GM18951 (cell line): ENCODE measurements around the gene SREBF2.

Experiments
- POLR2A ChIP-seq: IDR thresholded peaks from 4 replicates; pipeline ENCODE4 v1.6.1; 2011; ENCODE audit warnings: mild to moderate bottlenecking; ENCODE audit not compliant: insufficient read length, insufficient read depth; ENCODE audit errors: extremely low read depth
- in situ Hi-C: fragments of 300-500 bp; cut with MboI; formaldehyde crosslinking; loops from one replicate; pipeline ENCODE4 v1.12.0; 2022; ENCODE audit warnings: low sequenced_read_pairs, mixed read lengths, inconsistent platforms; ENCODE audit not compliant: unreplicated experiment

The SREBF2 gene

DNA sequence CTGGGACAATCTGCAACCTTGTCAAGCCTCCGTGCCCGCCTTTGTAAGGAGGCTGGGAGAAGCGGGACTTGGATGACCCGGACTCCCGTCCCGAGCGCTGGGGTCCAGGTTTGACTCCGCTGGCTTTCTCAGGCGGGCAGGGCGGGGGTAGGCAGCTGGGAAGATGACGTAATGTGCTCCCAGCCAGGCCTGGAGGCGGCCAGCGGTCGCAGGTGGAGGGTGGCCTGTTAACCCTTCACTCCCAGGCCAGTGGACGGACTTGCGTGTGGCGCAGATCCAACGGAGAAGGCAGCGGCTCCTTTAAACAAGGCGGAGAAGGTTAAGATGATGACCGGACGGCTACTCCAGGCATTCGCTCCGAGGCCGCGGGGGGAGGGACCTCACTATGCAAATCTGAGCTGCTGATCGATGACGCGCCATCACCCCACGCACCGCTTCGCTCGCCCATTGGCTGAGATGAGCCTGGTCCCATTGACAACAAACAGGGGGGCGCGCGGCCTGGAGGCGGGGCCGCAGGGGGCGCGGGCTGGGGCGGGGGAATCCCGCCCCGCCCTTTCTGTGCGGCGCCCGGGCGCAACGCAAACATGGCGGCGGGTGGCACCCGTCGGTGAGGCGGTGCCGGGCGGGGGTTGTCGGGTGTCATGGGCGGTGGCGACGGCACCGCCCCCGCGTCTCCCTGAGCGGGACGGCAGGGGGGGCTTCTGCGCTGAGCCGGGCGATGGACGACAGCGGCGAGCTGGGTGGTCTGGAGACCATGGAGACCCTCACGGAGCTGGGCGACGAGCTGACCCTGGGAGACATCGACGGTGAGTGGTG lies at the start of gene SREBF2:
Gene SREBF2 (plus strand): TSS at position 553 of the 816 bp plus-strand sequence. CDS start 166 bp downstream, at position 719.
- peak; percentile 93 for TF ChIP-seq POLR2A
- in situ Hi-C loops: no loop called here

DNA sequence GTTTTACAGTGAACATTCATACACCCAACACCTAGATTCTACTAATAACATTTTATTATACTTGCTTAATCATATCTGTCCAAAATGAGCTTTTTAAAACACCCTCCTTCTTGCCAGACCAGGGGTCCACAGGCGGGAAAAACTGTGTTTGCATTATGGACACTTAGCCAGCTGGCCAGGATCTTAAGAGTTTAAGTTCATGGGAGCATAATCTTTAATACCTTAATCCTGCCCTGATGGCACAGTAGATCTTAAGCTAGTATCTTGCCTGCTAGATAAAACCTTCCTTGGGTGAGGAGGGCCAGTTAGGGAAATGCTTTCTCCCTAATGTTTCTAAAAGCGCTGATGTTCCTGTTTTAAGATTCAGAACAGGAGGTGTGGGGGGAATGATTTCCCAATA lies 45.6 kb upstream of the SREBF2 start:
- in situ Hi-C loops: no loop called here
- TF ChIP-seq POLR2A: no peak

DNA sequence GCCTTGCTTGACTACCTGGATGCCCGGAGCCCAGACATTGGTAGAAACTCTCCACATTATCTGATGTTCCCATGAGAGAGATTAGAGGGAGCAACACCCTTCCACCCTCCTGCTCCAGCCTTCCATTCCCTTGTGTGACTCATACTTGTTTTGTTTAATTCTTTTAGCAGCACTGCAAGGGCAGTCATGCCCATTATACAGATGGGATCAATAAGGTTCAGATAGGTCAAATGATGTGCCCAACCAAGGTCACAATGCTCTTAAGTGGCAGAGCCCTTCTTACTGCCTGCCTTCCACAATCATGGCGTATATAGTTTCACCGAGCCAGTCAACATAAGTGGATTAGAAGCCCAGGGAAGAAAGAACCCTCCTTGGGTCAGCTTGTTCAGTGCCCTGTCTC lies 39.0 kb upstream of the SREBF2 start:
- no peak for TF ChIP-seq POLR2A
- in situ Hi-C loops: no loop called here

DNA sequence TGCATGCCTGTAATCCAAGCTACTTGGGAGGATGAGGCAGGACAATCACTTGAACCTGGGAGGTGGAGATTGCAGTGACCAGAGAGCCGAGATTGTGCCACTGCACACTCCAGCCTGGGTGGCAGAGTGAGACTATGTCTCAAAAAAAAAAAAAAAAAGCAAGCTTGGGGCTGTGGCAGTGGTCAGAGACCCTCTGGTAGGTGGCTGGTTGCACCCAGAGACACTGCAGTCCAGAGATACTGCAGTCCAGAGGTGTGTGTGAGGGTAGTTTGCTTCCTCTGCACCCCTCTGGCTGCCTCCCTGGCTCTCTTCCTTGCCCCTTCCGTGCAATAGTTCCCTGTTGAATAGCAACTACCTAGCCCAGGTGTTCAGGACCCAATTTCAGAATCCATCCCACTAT lies 34.2 kb upstream of the SREBF2 start:
- no peak for TF ChIP-seq POLR2A
- in situ Hi-C loops: no loop called here

DNA sequence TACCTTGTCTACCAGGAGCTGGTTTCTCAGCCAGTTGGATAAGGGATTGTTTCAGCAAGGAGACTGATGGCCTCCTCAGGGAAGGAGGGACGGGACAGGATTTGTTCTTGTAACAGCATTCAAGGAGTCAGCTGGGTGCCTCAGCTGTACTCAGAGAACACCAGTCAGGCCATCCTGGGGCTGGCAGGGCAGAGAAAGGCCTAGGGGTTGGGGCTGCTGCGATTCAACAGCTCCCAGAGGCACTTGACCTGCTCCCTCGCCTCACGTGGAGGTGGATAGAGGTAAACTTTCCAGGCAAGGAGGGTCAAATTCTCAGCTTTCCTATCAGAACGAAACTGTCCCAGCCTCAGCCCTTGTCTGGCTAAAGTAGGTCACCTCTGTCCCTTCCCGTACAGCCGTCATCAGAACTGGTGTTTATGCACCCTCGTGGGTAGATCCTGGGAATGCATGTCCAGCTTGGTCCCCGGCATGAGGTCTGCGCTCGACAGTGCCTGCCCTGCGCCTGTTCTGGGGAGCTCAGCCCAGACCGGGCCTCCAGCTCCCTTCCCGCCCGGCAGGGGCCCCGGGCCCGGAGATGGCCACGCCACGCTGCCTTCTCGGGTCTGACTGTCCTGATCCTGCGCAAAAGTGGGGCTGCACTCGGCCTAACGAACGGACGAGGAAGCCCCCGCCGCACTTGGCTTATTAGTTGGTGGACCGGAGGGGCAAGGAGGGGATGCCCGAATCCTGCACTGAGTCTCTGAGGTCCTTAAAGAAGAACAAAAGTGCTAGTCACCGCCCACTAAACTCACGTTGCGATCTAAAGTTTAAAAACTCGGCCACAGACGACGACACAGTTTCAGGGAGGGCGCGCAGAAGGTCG lies 33.2 kb upstream of the SREBF2 start:
- no peak for TF ChIP-seq POLR2A
- in situ Hi-C loops: no loop called here

DNA sequence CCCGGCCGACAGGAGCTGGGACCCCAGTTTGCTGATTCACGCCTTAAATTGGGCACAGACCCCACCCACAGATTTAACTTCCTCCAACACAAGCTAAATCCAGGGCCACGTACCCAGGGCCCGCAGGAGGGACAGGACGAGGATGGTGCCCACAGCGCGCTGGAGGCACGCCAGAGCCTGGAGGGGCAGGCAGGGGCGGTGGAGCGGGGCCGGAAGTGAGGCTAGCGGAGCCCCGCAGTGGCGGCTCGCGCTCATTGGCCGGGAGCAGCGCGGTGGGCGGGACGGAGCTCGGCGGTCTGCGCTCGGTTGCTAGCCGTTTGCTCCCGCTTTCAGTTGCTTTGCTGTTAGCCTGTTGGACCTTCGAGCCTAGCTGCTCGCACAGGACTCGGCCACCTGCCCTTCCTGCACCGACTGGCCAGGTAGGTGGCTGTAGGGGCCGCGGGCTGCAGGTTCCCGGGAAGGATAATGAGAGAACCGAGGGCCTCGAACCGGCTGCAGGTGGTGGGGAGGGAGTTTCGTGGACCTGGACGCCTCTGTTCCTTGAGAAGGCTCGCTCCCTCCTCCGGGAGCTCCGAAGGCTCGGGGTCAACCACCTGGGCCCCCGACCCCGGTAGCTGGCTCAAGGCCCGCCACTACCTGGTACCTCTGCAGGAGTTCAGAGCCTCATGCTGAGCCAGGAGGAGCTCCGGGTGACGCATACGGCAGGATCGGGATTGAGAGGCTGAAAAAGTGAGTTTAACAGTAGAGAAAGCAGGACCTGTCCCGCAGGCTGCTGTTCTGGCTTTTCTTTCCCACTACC lies 32.4 kb upstream of the SREBF2 start, which contains the start of gene CCDC134:
Gene CCDC134 (plus strand): TSS at position 332 of the 799 bp plus-strand sequence. CDS start 8,212 bp downstream, outside the sequence.
- peak; percentile 97 for TF ChIP-seq POLR2A
- in situ Hi-C loops: no loop called here

DNA sequence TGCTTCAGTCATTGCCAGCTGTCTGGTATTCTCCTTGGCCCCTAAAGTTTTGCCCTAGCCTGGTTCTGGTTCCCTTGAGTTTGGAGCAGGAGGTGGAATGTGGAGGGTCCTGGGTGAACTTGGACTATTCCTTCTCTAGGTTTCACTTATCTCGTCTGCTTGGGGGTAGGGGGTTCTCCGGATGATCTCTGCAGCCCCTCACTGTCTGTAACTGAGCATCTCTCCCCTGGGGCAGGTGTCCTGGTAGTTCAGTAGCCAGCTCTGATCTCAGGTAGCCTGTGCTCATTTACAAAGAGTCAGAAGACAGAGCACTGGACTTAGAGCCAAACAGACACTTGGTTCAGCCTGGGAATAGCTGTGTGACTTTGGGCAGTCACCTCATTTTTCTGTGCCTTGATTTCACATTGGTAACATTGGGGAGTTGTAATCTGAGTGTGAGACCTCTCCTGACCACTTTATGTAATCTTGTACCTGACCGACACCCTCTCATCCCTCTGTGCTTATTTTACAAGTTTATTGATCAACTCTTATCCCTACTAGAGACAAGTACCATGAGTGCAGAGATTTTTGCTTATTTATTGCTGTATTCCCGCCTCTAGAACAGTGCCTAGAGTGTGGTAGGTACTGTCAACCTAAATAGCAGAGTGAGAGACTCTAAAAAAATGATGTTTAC lies 31.6 kb upstream of the SREBF2 start:
- in situ Hi-C loops: no loop called here

DNA sequence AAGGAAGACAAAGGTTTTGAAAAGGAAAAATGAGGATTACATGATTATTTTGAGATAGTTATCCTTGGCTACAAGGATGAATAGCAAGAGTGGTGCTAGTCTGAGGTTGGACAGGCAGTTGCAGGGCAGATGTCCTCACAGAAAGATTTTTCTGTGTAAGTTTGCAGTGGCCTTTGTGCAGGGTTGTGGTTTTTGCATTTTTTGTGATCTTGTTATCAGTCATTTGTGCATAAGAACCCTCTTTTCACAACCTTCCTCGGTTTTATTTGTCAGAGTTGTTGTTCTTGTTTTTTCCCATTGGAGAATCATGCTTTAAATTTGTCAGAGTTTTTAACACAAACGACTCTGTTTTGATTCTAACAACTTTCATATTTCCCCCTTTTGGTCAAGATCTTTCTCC lies 31.0 kb upstream of the SREBF2 start:
- TF ChIP-seq POLR2A: no peak
- in situ Hi-C loops: no loop called here

More for the DNA sequence above, 31.6 kb upstream of the SREBF2 start:
- no peak for TF ChIP-seq POLR2A

DNA sequence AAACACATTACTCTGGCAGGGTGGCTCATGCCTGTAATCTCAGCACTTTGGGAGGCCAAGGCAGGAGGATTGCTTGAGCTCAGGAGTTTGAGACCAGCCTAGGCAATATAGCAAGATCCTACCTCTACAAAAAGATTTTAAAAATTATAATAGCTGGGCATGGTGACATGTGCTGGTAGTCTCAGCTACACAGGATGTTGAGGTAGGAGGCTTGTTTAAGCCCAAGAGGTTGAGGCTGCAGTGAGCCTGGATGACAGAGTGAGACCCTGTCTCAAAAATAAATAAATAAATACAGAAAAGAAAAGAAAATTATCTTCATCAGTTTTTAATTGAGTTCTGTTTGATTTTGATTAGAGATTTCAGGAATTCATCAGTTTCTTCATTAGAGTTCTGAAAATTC lies 27.3 kb upstream of the SREBF2 start:
- no peak for TF ChIP-seq POLR2A

DNA sequence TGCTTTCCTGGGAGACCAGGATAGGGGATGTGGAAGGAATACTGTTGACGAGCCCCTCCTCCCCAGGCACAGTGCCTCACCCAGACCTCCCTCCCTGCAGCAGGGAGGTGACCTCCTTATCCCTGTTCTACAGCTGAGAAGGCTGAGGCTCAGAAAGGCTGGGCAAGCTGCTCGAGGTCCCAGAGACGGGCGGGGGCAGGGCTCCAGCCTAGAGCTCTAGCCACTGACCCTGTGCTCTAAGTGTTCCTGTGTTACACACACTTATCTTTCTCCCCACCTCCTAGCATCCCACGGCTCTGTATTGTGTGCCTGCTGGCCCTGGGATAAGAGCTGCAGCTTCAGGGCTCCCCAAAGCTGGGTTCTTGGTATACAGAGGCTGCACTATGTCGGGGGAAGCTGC lies 24.5 kb upstream of the SREBF2 start:
- no peak for TF ChIP-seq POLR2A
- in situ Hi-C loops: no loop called here

More for the DNA sequence above, 27.3 kb upstream of the SREBF2 start:
- in situ Hi-C loops: no loop called here

DNA sequence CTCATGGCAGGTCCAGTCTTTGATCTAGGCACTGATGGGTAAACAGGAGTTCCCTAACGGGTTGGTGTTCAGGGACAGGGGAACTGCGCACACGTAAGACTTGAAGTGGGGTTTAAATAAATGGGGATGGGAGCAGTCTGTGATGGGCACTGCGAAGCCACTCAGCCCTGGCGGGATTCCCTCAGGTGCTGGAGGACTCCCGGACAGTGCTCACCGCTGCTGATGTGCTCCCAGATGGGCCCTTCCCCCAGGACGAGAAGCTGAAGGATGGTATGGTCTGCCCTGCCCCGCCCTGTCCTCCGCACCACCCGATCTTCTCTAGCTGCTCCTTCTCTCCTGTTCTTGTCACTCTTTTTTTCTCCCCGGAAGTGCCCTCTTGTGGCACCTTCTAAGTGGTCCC lies 22.9 kb upstream of the SREBF2 start:
- in situ Hi-C loops: loop anchor here (10.0 kb wide), 1 partner anchor 135 kb away; the partner anchor contains the start of gene CENPM
- no peak for TF ChIP-seq POLR2A
